ENCODE results near the gene WSCD1. TPM values are rescaled to one million over a fixed set of nuclear protein-coding genes. Genes with fewer than 3 reads are reported as not detected.

The WSCD1 gene
- polyA plus RNA-seq, 1 donor (not counting 4 experiments of a cell fraction or from before 2014, with no cell fraction given): not detected

DNA sequence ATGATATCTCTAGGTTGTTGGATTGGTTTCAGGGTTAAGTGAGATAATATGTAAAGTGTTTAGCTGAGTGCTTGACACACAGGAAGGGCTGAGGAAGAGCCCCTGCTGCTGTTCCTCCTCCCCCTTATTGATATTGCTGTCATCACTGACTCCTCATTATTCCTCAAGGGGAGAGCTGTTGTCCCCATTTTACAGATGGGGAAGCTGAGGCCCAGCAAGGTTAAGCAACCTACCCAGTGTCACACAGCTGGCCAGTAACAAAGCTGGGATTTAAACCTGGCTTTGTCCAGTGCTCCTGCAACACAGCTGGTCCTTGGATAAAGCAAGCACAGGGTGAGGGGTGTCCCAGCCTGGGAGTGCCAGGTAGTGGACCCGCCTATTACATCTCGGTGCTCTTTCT, 9.8 kb downstream of the WSCD1 start:
- no peak for FAIRE-seq

DNA sequence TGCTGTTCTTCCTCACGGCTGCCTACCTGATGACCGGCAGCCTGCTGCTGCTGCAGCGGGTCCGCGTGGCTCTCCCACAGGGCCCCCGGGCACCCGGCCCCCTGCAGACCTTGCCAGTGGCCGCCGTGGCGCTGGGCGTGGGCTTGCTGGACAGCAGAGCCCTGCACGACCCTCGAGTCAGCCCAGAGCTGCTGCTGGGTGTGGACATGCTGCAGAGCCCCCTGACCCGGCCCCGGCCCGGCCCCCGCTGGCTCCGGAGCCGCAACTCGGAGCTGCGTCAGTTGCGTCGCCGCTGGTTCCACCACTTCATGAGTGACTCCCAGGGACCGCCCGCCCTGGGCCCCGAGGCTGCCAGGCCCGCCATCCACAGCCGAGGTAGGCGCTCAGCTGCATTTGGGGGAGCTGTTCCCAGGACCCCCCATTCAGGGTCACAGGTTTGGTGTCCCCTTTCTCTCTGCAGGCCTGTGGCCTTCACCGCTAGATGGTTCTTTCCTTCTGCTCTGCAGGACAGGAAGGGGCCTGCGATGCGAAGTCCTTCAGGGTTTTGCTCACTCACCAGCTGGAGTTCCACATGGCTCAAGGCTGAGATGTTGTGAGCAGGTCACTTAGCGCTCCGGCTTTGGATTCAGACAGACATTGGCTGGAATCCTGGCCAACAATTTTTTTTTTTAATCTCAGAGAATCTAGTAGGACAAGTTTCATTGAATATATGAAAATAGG, 10.7 kb downstream of the WSCD1 start:
- dilution Hi-C loops (cut with MboI; ENCODE audit: extremely low pct_ligation_motif_present, low sequenced_read_pairs): no loop called here
- no peaks in the 10 kb centered on the region for H3K79me2 ChIP-seq (ENCODE audit: control insufficient read depth, insufficient read depth, low read length)
- H3K9me1 ChIP-seq (ENCODE audit: control insufficient read depth, extremely low read depth, insufficient read depth, low read length): no peaks in the 10 kb centered on the region
- no peak overlapping the region for H3K4me2 ChIP-seq (ENCODE audit: control insufficient read depth, extremely low read depth, insufficient read depth, low read depth, low read length)
- H3K9me3 ChIP-seq (ENCODE audit: control insufficient read depth, low read depth, low read length): no peaks in the 10 kb centered on the region
- no peak overlapping the region for H3K27ac ChIP-seq (ENCODE audit: control insufficient read depth, insufficient read depth, low read length)
- no peak for FAIRE-seq
- no peak overlapping the region for H3K9ac ChIP-seq (ENCODE audit: control insufficient read depth, extremely low read depth, insufficient read depth, low read length)
- no peaks in the 10 kb centered on the region for H3K4me1 ChIP-seq (ENCODE audit: control insufficient read depth, extremely low read depth, insufficient read depth, low read length)
- H3K36me3 ChIP-seq (ENCODE audit: control insufficient read depth in 2 of 2, extremely low read depth in 1 of 2, insufficient read depth in 2 of 2, low read length in 2 of 2): no peaks in the 10 kb centered on the region
- H3K27me3 ChIP-seq (ENCODE audit: control insufficient read depth, extremely low read depth, insufficient read depth, low read length): peaks cover 9% of the 10 kb centered on the region
- H3K4me3 ChIP-seq (ENCODE audit: control insufficient read depth in 2 of 3, extremely low read depth in 1 of 3, insufficient read depth in 2 of 3, low read depth in 1 of 3, low read length in 3 of 3): no peak overlapping the region
- no peak overlapping the region for H2AFZ ChIP-seq (ENCODE audit: control insufficient read depth, low read length)
- no peaks in the 10 kb centered on the region for H4K20me1 ChIP-seq (ENCODE audit: control insufficient read depth, extremely low read depth, insufficient read depth, low read length)
- no peak for DNase-seq (ENCODE audit: low read depth, low spot score)
- no peak for TF ChIP-seq EZH2 (IDR thresholded peaks at IDR 0.05; ENCODE audit: low read length)
- TF ChIP-seq, protein P1, sequence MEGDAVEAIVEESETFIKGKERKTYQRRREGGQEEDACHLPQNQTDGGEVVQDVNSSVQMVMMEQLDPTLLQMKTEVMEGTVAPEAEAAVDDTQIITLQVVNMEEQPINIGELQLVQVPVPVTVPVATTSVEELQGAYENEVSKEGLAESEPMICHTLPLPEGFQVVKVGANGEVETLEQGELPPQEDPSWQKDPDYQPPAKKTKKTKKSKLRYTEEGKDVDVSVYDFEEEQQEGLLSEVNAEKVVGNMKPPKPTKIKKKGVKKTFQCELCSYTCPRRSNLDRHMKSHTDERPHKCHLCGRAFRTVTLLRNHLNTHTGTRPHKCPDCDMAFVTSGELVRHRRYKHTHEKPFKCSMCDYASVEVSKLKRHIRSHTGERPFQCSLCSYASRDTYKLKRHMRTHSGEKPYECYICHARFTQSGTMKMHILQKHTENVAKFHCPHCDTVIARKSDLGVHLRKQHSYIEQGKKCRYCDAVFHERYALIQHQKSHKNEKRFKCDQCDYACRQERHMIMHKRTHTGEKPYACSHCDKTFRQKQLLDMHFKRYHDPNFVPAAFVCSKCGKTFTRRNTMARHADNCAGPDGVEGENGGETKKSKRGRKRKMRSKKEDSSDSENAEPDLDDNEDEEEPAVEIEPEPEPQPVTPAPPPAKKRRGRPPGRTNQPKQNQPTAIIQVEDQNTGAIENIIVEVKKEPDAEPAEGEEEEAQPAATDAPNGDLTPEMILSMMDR (optimal IDR thresholded peaks at IDR 0.05 in 1 of 3, IDR thresholded peaks at IDR 0.05 in 1 of 3, conservative IDR thresholded peaks at IDR 0.05 in 1 of 3; ENCODE audit: extremely low read depth in 1 of 3, insufficient read depth in 2 of 3, low read length in 3 of 3): no peak

More for the DNA sequence above, 9.8 kb downstream of the WSCD1 start:
- H3K36me3 ChIP-seq (ENCODE audit: control insufficient read depth in 2 of 2, extremely low read depth in 1 of 2, insufficient read depth in 2 of 2, low read length in 2 of 2): no peaks in the 10 kb centered on the region
- no peak for DNase-seq (ENCODE audit: low read depth, low spot score)
- no peaks in the 10 kb centered on the region for H3K4me1 ChIP-seq (ENCODE audit: control insufficient read depth, extremely low read depth, insufficient read depth, low read length)
- no peaks in the 10 kb centered on the region for H3K9me3 ChIP-seq (ENCODE audit: control insufficient read depth, low read depth, low read length)
- H4K20me1 ChIP-seq (ENCODE audit: control insufficient read depth, extremely low read depth, insufficient read depth, low read length): no peaks in the 10 kb centered on the region
- dilution Hi-C loops (cut with MboI; ENCODE audit: extremely low pct_ligation_motif_present, low sequenced_read_pairs): no loop called here
- no peak overlapping the region for H3K27ac ChIP-seq (ENCODE audit: control insufficient read depth, insufficient read depth, low read length)
- no peak for TF ChIP-seq EZH2 (IDR thresholded peaks at IDR 0.05; ENCODE audit: low read length)
- no peaks in the 10 kb centered on the region for H3K9me1 ChIP-seq (ENCODE audit: control insufficient read depth, extremely low read depth, insufficient read depth, low read length)
- no peaks in the 10 kb centered on the region for H3K79me2 ChIP-seq (ENCODE audit: control insufficient read depth, insufficient read depth, low read length)
- H3K4me3 ChIP-seq (ENCODE audit: control insufficient read depth in 2 of 3, extremely low read depth in 1 of 3, insufficient read depth in 2 of 3, low read depth in 1 of 3, low read length in 3 of 3): no peak overlapping the region
- no peak overlapping the region for H3K4me2 ChIP-seq (ENCODE audit: control insufficient read depth, extremely low read depth, insufficient read depth, low read depth, low read length)
- H3K9ac ChIP-seq (ENCODE audit: control insufficient read depth, extremely low read depth, insufficient read depth, low read length): no peak overlapping the region
- peaks cover 13% of the 10 kb centered on the region for H3K27me3 ChIP-seq (ENCODE audit: control insufficient read depth, extremely low read depth, insufficient read depth, low read length)
- no peak overlapping the region for H2AFZ ChIP-seq (ENCODE audit: control insufficient read depth, low read length)

- no peak overlapping the region for H3K27ac ChIP-seq (ENCODE audit: control insufficient read depth, insufficient read depth, low read length)
- H3K9me3 ChIP-seq (ENCODE audit: control insufficient read depth, low read depth, low read length): no peaks in the 10 kb centered on the region
- H3K9ac ChIP-seq (ENCODE audit: control insufficient read depth, extremely low read depth, insufficient read depth, low read length): no peak overlapping the region
- dilution Hi-C loops (cut with MboI; ENCODE audit: extremely low pct_ligation_motif_present, low sequenced_read_pairs): no loop called here
- H3K4me2 ChIP-seq (ENCODE audit: control insufficient read depth, extremely low read depth, insufficient read depth, low read depth, low read length): no peak overlapping the region
- TF ChIP-seq, protein P1 (optimal IDR thresholded peaks at IDR 0.05 in 1 of 3, IDR thresholded peaks at IDR 0.05 in 1 of 3, conservative IDR thresholded peaks at IDR 0.05 in 1 of 3; ENCODE audit: extremely low read depth in 1 of 3, insufficient read depth in 2 of 3, low read length in 3 of 3): no peak
- TF ChIP-seq EZH2 (IDR thresholded peaks at IDR 0.05; ENCODE audit: low read length): no peak
- no peaks in the 10 kb centered on the region for H3K79me2 ChIP-seq (ENCODE audit: control insufficient read depth, insufficient read depth, low read length)
- H4K20me1 ChIP-seq (ENCODE audit: control insufficient read depth, extremely low read depth, insufficient read depth, low read length): no peaks in the 10 kb centered on the region
- no peaks in the 10 kb centered on the region for H3K4me1 ChIP-seq (ENCODE audit: control insufficient read depth, extremely low read depth, insufficient read depth, low read length)
- H3K9me1 ChIP-seq (ENCODE audit: control insufficient read depth, extremely low read depth, insufficient read depth, low read length): no peaks in the 10 kb centered on the region
- no peak overlapping the region for H3K4me3 ChIP-seq (ENCODE audit: control insufficient read depth in 2 of 3, extremely low read depth in 1 of 3, insufficient read depth in 2 of 3, low read depth in 1 of 3, low read length in 3 of 3)
- DNase-seq (ENCODE audit: low read depth, low spot score) (no peak), FAIRE-seq (no peak)
- H3K27me3 ChIP-seq (ENCODE audit: control insufficient read depth, extremely low read depth, insufficient read depth, low read length): peaks cover 9% of the 10 kb centered on the region
- no peaks in the 10 kb centered on the region for H3K36me3 ChIP-seq (ENCODE audit: control insufficient read depth in 2 of 2, extremely low read depth in 1 of 2, insufficient read depth in 2 of 2, low read length in 2 of 2)
- H2AFZ ChIP-seq (ENCODE audit: control insufficient read depth, low read length): no peak overlapping the region
These were observed 12.2 kb downstream of the WSCD1 start for GRCh38 chr17:6082335-6082734.
